ENCODE data around the gene ADAMTS12. TPM values are rescaled to one million over a fixed set of nuclear protein-coding genes. Genes with fewer than 3 reads are reported as not detected.
"Not testable (repeated sequence)": the region's sequence is repeated elsewhere in the genome, so short reads cannot be mapped to it uniquely, and the experiment has no call there.

The ADAMTS12 gene
- total RNA-seq, 1 experiment from 2014 or later, result 3.5 TPM

GRCh38 chr5:33527696-33528095 is 364.1 kb downstream of the ADAMTS12 start:
- no peak for DNase-seq (ENCODE audit: low read depth)

DNA sequence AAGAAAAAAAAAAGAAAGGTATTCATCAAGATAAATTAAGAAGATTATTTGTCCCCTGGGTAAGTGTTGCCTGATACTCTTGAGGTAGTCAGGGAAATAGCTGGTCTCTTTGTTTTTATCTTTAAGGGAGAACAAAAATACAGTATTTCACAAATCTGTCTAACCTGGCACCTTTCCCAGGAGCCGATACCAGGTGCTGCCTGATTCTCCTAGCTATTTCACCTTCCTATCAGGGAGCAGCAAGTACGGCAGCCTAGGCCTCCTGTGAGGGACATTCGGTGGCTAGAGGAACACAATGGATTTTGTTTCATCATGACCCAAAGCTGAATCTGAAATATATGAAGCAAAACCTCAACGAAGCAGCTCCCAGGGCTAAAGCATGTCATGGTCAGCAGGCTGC is 365.0 kb downstream of the ADAMTS12 start:
- no peak for DNase-seq (ENCODE audit: low read depth)

- no peak for DNase-seq (ENCODE audit: low read depth)
Observed at GRCh38 chr5:33524476-33524875, 367.3 kb downstream of the ADAMTS12 start.

GRCh38 chr5:33523208-33523771 is 368.5 kb downstream of the ADAMTS12 start:
- DNase-seq (ENCODE audit: low read depth), result no peak

DNA sequence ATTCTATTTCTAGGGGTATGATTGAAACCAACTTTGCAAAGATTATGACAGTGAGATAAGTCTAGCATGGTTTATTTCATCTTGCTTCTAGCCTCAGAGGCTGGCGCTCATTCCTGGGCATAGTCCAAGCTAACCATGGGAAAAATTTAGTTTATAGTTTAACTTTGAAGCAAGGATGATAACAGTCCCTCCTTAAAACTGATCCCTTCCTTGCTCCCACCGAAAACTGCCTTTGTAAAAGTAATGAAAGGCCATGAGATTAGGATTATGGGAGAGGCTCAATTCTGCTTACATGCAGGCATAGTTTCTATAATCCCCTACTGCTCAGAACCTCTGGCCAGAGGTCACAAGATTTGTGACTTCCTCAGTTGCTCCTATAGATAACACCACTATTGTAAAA is 375.4 kb downstream of the ADAMTS12 start:
- DNase-seq (ENCODE audit: low read depth), result no peak

DNA sequence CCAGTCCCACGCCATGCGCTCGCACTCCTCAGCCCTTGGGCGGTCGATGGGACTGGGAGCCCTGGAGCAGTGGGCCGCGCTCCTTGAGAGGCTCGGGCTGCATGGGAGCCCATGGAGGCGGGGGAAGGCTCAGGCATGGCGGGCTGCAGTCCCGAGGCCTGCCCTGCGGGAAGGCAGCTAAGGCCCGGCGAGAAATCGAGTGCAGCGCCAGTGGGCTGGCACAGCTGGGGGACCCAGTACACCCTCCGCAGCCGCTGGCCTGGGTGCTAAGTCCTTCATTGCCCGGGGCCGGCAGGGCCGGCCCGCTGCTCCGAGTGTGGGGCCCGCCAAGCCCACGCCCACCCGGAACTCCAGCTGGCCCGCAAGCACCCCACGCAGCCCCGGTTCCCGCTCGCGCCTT is 376.4 kb downstream of the ADAMTS12 start:
- not testable (repeated sequence) for DNase-seq (ENCODE audit: low read depth)

GRCh38 chr5:33513462-33514185 is 378.2 kb downstream of the ADAMTS12 start:
- DNase-seq (ENCODE audit: low read depth), result peak; percentile 8

GRCh38 chr5:33509036-33509435 is 382.8 kb downstream of the ADAMTS12 start:
- no peak for DNase-seq (ENCODE audit: low read depth)

DNA sequence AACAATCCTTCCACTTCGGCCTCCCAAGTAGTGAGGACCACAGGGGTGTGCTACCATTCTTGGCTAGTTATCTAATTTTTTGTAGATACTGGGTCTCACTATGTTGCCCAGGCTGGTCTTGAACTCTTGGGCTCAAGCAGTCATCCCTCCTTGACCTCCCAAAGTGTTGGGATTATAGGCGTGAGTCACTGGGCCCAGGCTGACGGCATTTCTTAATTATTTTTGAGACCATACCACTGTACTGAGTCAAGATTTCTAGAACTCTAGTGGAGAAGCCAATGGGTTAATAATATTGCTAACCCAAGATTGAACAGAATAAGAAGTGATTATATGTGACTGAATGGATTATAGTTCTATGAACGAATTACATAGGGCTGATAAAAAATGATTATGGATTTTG is 384.4 kb downstream of the ADAMTS12 start:
- DNase-seq (ENCODE audit: low read depth), result peak; percentile 23

DNA sequence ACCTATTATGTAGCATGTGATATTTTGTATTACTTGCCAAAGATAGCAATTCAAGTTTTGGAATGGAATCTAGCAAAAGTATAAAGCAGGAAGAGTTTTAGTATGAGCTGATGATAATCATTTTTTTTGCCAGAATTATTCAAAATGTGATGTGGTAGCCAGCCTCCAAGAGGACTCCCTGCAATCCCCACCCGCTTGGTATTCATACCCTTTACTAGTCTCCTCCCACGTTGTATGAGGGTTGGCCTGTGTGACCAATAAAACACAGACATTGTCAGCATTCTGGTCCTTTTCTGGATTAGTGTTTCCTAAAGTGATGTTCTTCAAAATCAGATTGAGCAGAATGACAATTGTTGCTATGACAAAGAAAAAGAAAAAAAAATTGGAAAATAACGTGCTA is 387.2 kb downstream of the ADAMTS12 start:
- no peak for DNase-seq (ENCODE audit: low read depth)

GRCh38 chr5:33501899-33502298 is 389.9 kb downstream of the ADAMTS12 start:
- no peak for DNase-seq (ENCODE audit: low read depth)

- no peak for DNase-seq (ENCODE audit: low read depth)
Observed at GRCh38 chr5:33501260-33501659, 390.5 kb downstream of the ADAMTS12 start.

DNA sequence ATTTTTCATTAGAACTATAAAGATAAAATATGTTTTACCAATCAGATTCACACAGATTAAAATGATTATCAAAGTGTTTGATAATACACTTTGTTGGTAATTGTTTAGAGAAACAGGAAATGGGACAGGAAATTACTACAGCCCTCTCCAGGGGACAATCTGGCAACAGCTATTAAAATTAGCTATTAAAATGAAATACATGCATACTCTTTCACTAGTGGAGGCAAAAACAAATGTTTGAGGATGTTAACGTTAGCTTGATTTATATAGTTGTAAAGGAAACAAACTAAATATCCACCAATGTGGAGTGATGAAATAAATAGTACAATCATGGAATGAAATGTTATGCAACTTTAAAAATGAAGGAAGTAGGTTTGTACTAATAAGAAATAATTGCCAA is 397.3 kb downstream of the ADAMTS12 start:
- no peak for DNase-seq (ENCODE audit: low read depth)

DNA sequence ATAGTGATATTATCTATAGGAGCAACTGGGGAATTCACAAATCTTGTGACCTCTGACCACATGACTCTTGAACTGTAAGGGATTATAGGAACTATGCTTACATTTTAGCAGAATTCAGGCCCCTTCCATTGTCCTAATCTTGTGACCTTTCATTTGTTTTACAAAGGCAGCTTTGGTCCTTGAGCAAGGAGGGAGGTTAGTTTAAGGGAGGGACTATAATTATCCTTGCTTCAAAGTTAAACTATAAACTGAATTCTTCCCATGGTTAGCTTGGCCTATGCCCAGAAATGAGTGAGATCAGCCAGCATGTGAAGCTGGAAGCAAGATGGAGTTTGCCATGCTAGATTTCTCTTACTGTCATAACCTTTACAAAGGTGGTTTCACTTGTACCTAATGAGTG is 399.8 kb downstream of the ADAMTS12 start:
- DNase-seq (ENCODE audit: low read depth), result no peak

GRCh38 chr5:33490071-33490665 is 401.6 kb downstream of the ADAMTS12 start:
- DNase-seq (ENCODE audit: low read depth), result no peak

DNA sequence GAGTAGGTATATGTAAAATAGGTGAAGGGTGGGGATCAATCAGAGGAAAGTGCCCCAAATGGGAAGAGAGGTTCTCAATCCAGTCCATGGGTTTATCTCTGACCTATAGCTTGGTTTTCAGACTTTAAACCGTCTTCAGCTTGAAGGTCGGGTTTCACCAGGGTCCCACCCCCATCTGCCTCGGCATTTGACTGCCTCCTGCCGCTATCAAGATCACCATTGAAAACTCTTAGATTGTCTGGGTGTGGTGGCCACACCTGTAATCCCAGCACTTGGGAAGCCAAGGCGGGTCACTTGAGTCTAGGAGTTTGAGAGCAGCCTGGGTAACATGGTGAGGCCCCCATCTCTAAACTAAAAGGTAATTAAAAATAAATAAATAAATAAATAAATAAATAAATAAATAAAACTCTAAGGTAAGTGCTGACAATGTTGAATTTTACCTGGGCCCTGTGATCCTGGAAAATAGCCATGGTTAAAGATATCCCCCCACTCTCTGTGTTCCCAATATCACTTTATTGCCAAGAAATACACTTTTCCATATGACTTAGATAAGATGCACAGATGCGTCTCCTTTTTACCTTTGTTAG is 402.2 kb downstream of the ADAMTS12 start:
- DNase-seq (ENCODE audit: low read depth), result no peak

DNA sequence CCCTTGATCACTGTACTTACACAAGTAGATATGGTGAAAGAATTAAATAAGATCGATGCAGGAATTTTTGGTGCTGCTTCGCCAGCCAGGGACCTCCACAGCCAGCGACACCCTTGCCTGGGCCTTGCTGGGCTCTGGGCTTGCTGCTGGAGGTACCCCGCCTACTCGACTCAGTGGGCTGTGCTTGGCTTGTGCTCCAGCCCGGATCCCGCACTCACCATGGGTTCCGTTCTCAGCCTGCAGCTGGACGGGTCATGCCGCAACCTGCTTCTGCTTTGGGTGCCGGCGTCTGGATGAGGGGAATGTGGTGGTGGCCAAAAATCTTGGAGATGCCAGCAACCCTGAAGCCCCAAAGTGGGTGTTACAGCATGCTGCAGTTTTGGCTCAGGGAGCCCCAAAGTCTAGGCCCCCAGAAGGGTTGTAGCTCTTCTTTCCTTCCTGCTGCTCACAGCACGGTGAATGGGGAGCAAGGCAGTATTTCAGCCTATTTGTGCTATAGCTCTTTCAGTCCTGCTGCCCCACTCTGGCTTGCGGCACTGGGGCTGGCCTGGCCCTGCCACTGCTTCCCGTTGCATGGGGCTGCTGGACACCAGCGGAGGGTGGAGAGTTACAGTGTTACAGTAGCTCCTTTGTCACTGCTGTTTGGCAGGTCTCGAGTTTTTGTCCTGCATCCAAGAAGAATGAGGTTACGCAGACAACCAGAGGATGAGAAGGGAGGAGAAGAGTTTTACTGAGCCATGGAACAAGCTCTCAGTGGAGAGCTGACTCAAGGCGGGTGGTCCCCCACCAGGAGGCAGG is 403.0 kb downstream of the ADAMTS12 start:
- no peak for DNase-seq (ENCODE audit: low read depth)

- no peak for DNase-seq (ENCODE audit: low read depth)
Observed at GRCh38 chr5:33487236-33487635, 404.6 kb downstream of the ADAMTS12 start.

DNA sequence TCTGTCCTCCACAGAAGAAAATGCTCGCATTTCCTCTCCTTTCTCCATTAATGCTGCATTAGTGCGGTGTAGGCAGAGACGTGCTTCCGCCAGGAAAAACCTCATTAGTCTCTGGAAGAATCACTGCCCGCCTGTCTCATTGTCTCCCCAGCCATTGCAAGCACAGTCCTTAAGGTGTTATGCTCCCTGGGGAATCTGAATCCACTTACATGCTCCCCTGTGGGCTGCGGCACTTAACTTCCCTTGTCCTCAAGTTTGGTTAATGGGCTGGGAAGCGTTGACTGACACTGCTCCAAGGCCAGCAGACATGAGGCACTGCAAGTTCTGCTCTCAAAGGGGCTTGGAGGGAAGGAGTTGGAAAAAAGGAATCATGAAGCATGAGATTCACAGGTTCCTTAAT is 409.5 kb downstream of the ADAMTS12 start:
- no peak for DNase-seq (ENCODE audit: low read depth)

DNA sequence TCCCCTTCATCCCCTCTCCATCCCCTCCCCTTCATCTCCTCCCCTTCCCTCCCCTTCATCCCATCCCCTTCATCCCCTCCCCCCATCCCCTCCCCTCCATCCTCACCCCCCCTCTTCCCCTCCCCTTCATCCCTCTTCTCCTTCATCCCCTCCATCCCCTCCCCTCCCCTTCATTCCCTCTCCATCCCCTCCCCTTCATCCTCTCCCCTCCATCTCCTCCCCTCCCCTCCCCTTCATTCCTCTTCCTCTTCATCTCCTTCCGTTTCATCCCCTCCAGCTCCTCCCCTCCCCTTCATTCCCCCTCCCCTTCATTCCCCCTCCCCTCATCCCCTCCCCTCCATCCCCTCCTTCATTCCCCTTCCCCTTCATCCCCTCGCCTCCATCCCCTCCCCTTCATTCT is 410.9 kb downstream of the ADAMTS12 start:
- DNase-seq (ENCODE audit: low read depth), result no peak

GRCh38 chr5:33479311-33479710 is 412.5 kb downstream of the ADAMTS12 start:
- DNase-seq (ENCODE audit: low read depth), result no peak

- DNase-seq (ENCODE audit: low read depth), result no peak
Observed at GRCh38 chr5:33477816-33478215, 414.0 kb downstream of the ADAMTS12 start.
